GM23338 (cell line): ENCODE results near the gene CDHR3. TPM values are rescaled to one million over a fixed set of nuclear protein-coding genes. Genes with fewer than 3 reads are reported as not detected.

ENCODE experiments used
- ATAC-seq: fragments of 200-7000 bp; cut with Tn5 transposase; 3 replicates; pipeline ENCODE4 v1.9.1; 2020
- DNase-seq: peaks from one replicate; pipeline ENCODE4 v3.0.0-alpha.2; 2015; ENCODE audit warnings: low spot score
- H2AFZ ChIP-seq: fragments of 200-600 bp; sonication (generic); 2 replicates; pipeline ENCODE4 v1.8.0; 2016; ENCODE audit warnings: antibody characterized with exemption, mild to moderate bottlenecking, moderate library complexity
- H3F3A ChIP-seq: fragments of 200-600 bp; sonication (generic); replicated peaks from 2 replicates; pipeline ENCODE4 v1.8.0; 2017; ENCODE audit warnings: antibody characterized with exemption, mixed run types, low read depth
- H3K27ac ChIP-seq: fragments of 200-600 bp; sonication (generic); 2 replicates; pipeline ENCODE4 v1.6.1; 2016; ENCODE audit warnings: low read depth
- H3K27me3 ChIP-seq: fragments of 200-600 bp; sonication (generic); 2 replicates; pipeline ENCODE4 v1.8.0; 2016; ENCODE audit warnings: mild to moderate bottlenecking, mixed run types, moderate library complexity; ENCODE audit not compliant: insufficient read depth
- H3K36me3 ChIP-seq: fragments of 200-600 bp; sonication (generic); 2 replicates; pipeline ENCODE4 v1.8.0; 2016; ENCODE audit warnings: mild to moderate bottlenecking; ENCODE audit not compliant: insufficient read depth
- H3K4me1 ChIP-seq: fragments of 200-600 bp; sonication (generic); 2 replicates; pipeline ENCODE4 v1.8.0; 2016; ENCODE audit warnings: mild to moderate bottlenecking, moderate library complexity; ENCODE audit not compliant: insufficient read depth
- H3K4me2 ChIP-seq: fragments of 200-600 bp; sonication (generic); 2 replicates; pipeline ENCODE4 v1.7.1; 2017; ENCODE audit warnings: mixed run types
- H3K4me3 ChIP-seq: fragments of 200-600 bp; sonication (generic); 2 replicates; pipeline ENCODE4 v1.6.1; 2016; ENCODE audit warnings: mixed run types
- H3K79me2 ChIP-seq: fragments of 200-600 bp; sonication (generic); replicated peaks from 2 replicates; pipeline ENCODE4 v1.8.0; 2017; ENCODE audit warnings: mild to moderate bottlenecking; ENCODE audit not compliant: insufficient read depth
- H3K9me2 ChIP-seq: fragments of 200-600 bp; sonication (generic); 2 replicates; pipeline ENCODE4 v1.8.0; 2017; ENCODE audit not compliant: insufficient read depth
- H4K20me1 ChIP-seq: fragments of 200-600 bp; sonication (generic); replicated peaks from 2 replicates; pipeline ENCODE4 v1.8.0; 2017; ENCODE audit warnings: mild to moderate bottlenecking; ENCODE audit not compliant: insufficient read depth
- H3K27ac Mint-ChIP-seq: 2 replicates; pipeline ENCODE4 v1.8.0; 2020; ENCODE audit warnings: inconsistent platforms, mild to moderate bottlenecking, moderate library complexity, mixed read lengths
- H3K27me3 Mint-ChIP-seq: 3 replicates; pipeline ENCODE4 v1.8.0; 2022; ENCODE audit warnings: low read depth, mild to moderate bottlenecking, moderate library complexity, mixed read lengths, inconsistent platforms; ENCODE audit not compliant: insufficient read depth, poor library complexity
- H3K36me3 Mint-ChIP-seq: 3 replicates; pipeline ENCODE4 v1.8.0; 2021; ENCODE audit warnings: low read depth, mild to moderate bottlenecking, inconsistent platforms, moderate library complexity, mixed read lengths
- H3K4me1 Mint-ChIP-seq: 3 replicates; pipeline ENCODE4 v1.8.0; 2020; ENCODE audit warnings: mild to moderate bottlenecking, inconsistent platforms, mixed read lengths
- H3K4me3 Mint-ChIP-seq: 3 replicates; pipeline ENCODE4 v1.8.0; 2021; ENCODE audit warnings: moderate library complexity, mild to moderate bottlenecking, inconsistent platforms, mixed read lengths
- H3K9me3 Mint-ChIP-seq: 3 replicates; pipeline ENCODE4 v1.8.0; 2020; ENCODE audit warnings: moderate library complexity, mild to moderate bottlenecking, inconsistent platforms, mixed read lengths
- JUNB ChIP-seq: IDR thresholded peaks from one replicate; pipeline ENCODE4 v1.6.1; 2016; ENCODE audit warnings: antibody characterized with exemption; ENCODE audit not compliant: unreplicated experiment
- POLR2AphosphoS5 ChIP-seq: IDR thresholded peaks from 2 replicates; pipeline ENCODE4 v1.6.1; 2016; ENCODE audit warnings: antibody characterized with exemption, low read depth
- polyA plus RNA-seq: library from polyadenylated mRNA; unstranded; fragments of >200 nt; fragmentation: Nextera tagmentation; extraction: Ambion mirVana; gene quantifications from 2 replicates; pipeline ENCODE4 v1.2.1, GENCODE V29; 2016
- total RNA-seq: library from RNA; depleted of rRNA; stranded (reverse); fragments of >200 nt; shearing (Covaris generic); gene quantifications from 2 replicates; pipeline ENCODE4 v1.2.3, GENCODE V29; 2014
- TF ChIP-seq, protein P1 (sequence below): IDR thresholded peaks from one replicate; pipeline ENCODE4 v1.6.1; 2018; ENCODE audit warnings: antibody characterized with exemption; ENCODE audit not compliant: unreplicated experiment
- TF ChIP-seq, protein P2 (sequence below): fragments of 250-450 bp; sonication (Bioruptor Pico); IDR thresholded peaks from 2 replicates; pipeline ENCODE4 v1.5.0; 2020; ENCODE audit warnings: mild to moderate bottlenecking, moderate library complexity
- TF ChIP-seq, protein P3 (sequence below), 2 experiments: fragments of 200-600 bp in 1 of 2; sonication (generic) in 1 of 2; conservative IDR thresholded peaks; 2 replicates each; pipeline versions ENCODE4 v1.5.1 to v1.6.1; 2016 to 2017; ENCODE audit warnings: antibody characterized with exemption in 2 of 2, low read depth in 2 of 2, mild to moderate bottlenecking in 2 of 2, moderate library complexity in 1 of 2

The CDHR3 gene
- total and polyA plus RNA-seq, 2 experiments from 2014 or later: 5.1 to 12.2 TPM

DNA sequence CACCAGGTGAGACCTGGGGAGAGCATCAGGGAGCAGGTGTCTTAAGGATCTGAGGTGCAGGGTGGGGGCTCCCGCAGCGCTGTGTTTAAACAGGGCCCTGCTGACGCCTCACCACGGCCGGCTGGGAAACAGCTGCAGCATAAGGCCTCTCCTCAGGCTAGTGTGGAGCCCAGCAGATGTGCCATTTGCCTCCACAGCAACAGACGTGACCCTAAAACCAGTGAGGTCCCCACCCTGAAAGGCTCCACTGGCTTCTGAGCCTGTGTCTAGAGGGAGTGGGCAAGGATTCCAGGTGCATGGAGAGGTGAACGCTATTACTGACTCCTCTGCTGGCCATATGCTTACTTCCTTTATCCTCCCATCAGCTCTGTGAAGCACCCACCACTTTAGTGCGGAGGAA is 101.3 kb downstream of the CDHR3 start (continued):
- TF ChIP-seq, protein P1, sequence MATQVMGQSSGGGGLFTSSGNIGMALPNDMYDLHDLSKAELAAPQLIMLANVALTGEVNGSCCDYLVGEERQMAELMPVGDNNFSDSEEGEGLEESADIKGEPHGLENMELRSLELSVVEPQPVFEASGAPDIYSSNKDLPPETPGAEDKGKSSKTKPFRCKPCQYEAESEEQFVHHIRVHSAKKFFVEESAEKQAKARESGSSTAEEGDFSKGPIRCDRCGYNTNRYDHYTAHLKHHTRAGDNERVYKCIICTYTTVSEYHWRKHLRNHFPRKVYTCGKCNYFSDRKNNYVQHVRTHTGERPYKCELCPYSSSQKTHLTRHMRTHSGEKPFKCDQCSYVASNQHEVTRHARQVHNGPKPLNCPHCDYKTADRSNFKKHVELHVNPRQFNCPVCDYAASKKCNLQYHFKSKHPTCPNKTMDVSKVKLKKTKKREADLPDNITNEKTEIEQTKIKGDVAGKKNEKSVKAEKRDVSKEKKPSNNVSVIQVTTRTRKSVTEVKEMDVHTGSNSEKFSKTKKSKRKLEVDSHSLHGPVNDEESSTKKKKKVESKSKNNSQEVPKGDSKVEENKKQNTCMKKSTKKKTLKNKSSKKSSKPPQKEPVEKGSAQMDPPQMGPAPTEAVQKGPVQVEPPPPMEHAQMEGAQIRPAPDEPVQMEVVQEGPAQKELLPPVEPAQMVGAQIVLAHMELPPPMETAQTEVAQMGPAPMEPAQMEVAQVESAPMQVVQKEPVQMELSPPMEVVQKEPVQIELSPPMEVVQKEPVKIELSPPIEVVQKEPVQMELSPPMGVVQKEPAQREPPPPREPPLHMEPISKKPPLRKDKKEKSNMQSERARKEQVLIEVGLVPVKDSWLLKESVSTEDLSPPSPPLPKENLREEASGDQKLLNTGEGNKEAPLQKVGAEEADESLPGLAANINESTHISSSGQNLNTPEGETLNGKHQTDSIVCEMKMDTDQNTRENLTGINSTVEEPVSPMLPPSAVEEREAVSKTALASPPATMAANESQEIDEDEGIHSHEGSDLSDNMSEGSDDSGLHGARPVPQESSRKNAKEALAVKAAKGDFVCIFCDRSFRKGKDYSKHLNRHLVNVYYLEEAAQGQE: no peak
- no peak for TF ChIP-seq POLR2AphosphoS5
- TF ChIP-seq, protein P2, sequence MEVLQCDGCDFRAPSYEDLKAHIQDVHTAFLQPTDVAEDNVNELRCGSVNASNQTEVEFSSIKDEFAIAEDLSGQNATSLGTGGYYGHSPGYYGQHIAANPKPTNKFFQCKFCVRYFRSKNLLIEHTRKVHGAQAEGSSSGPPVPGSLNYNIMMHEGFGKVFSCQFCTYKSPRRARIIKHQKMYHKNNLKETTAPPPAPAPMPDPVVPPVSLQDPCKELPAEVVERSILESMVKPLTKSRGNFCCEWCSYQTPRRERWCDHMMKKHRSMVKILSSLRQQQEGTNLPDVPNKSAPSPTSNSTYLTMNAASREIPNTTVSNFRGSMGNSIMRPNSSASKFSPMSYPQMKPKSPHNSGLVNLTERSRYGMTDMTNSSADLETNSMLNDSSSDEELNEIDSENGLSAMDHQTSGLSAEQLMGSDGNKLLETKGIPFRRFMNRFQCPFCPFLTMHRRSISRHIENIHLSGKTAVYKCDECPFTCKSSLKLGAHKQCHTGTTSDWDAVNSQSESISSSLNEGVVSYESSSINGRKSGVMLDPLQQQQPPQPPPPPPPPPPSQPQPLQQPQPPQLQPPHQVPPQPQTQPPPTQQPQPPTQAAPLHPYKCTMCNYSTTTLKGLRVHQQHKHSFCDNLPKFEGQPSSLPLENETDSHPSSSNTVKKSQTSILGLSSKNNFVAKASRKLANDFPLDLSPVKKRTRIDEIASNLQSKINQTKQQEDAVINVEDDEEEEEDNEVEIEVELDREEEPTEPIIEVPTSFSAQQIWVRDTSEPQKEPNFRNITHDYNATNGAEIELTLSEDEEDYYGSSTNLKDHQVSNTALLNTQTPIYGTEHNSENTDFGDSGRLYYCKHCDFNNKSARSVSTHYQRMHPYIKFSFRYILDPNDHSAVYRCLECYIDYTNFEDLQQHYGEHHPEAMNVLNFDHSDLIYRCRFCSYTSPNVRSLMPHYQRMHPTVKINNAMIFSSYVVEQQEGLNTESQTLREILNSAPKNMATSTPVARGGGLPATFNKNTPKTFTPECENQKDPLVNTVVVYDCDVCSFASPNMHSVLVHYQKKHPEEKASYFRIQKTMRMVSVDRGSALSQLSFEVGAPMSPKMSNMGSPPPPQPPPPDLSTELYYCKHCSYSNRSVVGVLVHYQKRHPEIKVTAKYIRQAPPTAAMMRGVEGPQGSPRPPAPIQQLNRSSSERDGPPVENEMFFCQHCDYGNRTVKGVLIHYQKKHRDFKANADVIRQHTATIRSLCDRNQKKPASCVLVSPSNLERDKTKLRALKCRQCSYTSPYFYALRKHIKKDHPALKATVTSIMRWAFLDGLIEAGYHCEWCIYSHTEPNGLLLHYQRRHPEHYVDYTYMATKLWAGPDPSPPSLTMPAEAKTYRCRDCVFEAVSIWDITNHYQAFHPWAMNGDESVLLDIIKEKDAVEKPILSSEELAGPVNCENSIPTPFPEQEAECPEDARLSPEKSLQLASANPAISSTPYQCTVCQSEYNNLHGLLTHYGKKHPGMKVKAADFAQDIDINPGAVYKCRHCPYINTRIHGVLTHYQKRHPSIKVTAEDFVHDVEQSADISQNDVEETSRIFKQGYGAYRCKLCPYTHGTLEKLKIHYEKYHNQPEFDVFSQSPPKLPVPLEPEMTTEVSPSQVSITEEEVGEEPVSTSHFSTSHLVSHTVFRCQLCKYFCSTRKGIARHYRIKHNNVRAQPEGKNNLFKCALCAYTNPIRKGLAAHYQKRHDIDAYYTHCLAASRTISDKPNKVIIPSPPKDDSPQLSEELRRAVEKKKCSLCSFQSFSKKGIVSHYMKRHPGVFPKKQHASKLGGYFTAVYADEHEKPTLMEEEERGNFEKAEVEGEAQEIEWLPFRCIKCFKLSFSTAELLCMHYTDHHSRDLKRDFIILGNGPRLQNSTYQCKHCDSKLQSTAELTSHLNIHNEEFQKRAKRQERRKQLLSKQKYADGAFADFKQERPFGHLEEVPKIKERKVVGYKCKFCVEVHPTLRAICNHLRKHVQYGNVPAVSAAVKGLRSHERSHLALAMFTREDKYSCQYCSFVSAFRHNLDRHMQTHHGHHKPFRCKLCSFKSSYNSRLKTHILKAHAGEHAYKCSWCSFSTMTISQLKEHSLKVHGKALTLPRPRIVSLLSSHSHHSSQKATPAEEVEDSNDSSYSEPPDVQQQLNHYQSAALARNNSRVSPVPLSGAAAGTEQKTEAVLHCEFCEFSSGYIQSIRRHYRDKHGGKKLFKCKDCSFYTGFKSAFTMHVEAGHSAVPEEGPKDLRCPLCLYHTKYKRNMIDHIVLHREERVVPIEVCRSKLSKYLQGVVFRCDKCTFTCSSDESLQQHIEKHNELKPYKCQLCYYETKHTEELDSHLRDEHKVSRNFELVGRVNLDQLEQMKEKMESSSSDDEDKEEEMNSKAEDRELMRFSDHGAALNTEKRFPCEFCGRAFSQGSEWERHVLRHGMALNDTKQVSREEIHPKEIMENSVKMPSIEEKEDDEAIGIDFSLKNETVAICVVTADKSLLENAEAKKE (CRISPR knock-in tag): no peak
- no peak for TF ChIP-seq JUNB

DNA sequence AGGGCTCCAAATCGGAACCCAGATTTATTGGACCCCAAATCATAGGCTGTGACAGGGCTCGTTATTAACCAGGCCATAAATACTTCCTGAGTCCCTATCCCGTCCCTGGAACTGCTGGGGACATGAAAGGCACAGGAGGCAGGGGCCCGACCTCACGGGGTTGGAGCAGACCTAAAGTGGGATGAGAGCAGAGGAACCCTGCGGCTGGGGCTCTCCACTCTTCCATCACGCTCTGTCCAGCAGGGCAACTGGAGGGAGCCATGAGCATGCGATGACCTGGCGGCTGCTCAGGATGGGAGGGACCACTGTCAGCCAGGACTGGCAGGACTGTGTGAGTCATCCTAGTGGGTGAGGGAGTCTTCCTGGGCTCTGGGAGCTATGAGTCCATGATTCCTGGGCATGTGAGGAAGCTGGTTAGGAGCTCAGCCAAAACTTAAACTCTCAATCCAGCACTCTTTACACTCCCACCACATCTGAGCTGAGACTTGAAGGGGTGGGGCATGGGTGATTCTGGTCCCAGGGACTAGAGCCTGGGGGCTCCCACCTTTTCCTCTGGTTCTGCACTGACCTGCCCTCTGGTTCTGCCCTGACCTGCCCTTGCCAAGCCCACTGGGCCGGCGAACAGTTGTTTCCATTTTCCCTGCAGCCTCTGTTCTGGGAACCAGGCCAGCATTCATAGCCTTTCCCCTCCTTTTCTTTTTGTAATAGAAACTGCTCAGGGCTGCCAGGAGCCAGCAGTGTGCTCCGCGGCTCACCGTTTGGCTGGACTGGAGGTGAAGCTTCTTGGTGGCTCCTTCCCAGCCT is 101.9 kb downstream of the CDHR3 start:
- Mint-ChIP-seq H3K27me3 (peaks cover 2% of the 10 kb centered on the region), H3K4me1 (peaks cover 15% of the 10 kb centered on the region), H3K36me3 (peaks cover 4% of the 10 kb centered on the region; the same call in 2 of the 3 replicates), H3K27ac (no peak overlapping the region), H3K9me3 (peaks cover 7% of the 10 kb centered on the region), H3K4me3 (no peak overlapping the region)
- Histone ChIP-seq H3K79me2 (no peaks in the 10 kb centered on the region), H3F3A (no peaks in the 10 kb centered on the region), H3K4me3 (no peak overlapping the region), H3K9me2 (no peaks in the 10 kb centered on the region), H3K36me3 (no peaks in the 10 kb centered on the region), H3K4me2 (no peak overlapping the region), H3K27me3 (no peaks in the 10 kb centered on the region), H3K4me1 (peaks cover 9% of the 10 kb centered on the region), H3K27ac (no peak overlapping the region), H4K20me1 (no peaks in the 10 kb centered on the region), H2AFZ (peak overlapping the region; percentile 91)
- TF ChIP-seq, protein P3, sequence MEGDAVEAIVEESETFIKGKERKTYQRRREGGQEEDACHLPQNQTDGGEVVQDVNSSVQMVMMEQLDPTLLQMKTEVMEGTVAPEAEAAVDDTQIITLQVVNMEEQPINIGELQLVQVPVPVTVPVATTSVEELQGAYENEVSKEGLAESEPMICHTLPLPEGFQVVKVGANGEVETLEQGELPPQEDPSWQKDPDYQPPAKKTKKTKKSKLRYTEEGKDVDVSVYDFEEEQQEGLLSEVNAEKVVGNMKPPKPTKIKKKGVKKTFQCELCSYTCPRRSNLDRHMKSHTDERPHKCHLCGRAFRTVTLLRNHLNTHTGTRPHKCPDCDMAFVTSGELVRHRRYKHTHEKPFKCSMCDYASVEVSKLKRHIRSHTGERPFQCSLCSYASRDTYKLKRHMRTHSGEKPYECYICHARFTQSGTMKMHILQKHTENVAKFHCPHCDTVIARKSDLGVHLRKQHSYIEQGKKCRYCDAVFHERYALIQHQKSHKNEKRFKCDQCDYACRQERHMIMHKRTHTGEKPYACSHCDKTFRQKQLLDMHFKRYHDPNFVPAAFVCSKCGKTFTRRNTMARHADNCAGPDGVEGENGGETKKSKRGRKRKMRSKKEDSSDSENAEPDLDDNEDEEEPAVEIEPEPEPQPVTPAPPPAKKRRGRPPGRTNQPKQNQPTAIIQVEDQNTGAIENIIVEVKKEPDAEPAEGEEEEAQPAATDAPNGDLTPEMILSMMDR (conservative IDR thresholded peaks at IDR 0.05; ENCODE audit: low read depth in 2 of 2): no peak
- TF ChIP-seq JUNB: no peak
- peak; percentile 50 for ATAC-seq
- no peak for DNase-seq
